DOHH2 (cell line): ENCODE data around the gene MACROD2.

ENCODE experiments used
- EZH2phosphoT487 ChIP-seq: fragments of 200-600 bp; sonication (generic); IDR thresholded peaks from 2 replicates; pipeline ENCODE4 v1.6.1; 2017; ENCODE audit warnings: borderline replicate concordance, mild to moderate bottlenecking, antibody characterized with exemption, low read length, moderate library complexity, mixed read lengths
- TF ChIP-seq, protein P1 (sequence below): fragments of 200-600 bp; sonication (generic); IDR thresholded peaks from one replicate; pipeline ENCODE4 v1.5.1; 2014; ENCODE audit warnings: antibody characterized with exemption, mild to moderate bottlenecking, low read depth, low read length; ENCODE audit not compliant: poor library complexity, severe bottlenecking

DNA sequence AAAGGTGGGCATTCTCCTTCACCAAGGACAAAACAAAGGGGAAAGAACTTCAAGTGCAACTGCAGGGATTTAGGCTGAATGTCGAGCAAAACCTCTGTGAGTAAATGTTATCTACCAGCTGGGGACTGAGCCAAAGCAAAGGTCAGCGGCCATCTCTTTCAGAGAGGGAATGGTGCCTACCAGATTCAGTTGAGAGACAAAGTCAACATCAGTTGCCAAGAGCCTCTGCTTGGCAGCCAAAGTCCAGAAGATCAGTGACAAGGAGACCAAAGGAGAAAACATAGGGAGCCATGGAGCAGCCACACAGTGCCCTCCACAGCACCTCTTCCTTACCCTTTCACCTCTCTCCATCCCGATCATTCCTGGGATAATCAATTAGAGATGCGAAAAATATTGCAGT is 2105.5 kb downstream of the MACROD2 start:
- TF ChIP-seq, protein P1, sequence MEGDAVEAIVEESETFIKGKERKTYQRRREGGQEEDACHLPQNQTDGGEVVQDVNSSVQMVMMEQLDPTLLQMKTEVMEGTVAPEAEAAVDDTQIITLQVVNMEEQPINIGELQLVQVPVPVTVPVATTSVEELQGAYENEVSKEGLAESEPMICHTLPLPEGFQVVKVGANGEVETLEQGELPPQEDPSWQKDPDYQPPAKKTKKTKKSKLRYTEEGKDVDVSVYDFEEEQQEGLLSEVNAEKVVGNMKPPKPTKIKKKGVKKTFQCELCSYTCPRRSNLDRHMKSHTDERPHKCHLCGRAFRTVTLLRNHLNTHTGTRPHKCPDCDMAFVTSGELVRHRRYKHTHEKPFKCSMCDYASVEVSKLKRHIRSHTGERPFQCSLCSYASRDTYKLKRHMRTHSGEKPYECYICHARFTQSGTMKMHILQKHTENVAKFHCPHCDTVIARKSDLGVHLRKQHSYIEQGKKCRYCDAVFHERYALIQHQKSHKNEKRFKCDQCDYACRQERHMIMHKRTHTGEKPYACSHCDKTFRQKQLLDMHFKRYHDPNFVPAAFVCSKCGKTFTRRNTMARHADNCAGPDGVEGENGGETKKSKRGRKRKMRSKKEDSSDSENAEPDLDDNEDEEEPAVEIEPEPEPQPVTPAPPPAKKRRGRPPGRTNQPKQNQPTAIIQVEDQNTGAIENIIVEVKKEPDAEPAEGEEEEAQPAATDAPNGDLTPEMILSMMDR = no peak
- no peak for TF ChIP-seq EZH2phosphoT487
